ENCODE results near the gene IL27RA.

IL27RA gene

GRCh38 chr19:14031719-14032480 is at the start of gene IL27RA:
Gene IL27RA (plus strand): TSS chr19:14031762. CDS start chr19:14031873, 111 bp downstream.
- peak; percentile 92 for DNase-seq
- peak within 1 kb of the TSS; percentile 76 for H2AFZ ChIP-seq (ENCODE audit: low read depth, low read length)
- no peaks in the 10 kb centered on the region for H3K27me3 ChIP-seq (ENCODE audit: insufficient read depth, low read length, poor library complexity)
- ATAC-seq (ENCODE audit: insufficient read depth, low read depth) = peak; percentile 89
- 0 out of 2 replicates have a peak, but pooled peaks cover 6% of the 10 kb centered on the region for H3K36me3 ChIP-seq (ENCODE audit: insufficient read depth, low read length)
- H3K9me3 ChIP-seq (ENCODE audit: insufficient read depth, low read length, severe bottlenecking) = no peaks in the 10 kb centered on the region
- H3K27ac ChIP-seq (ENCODE audit: low read length) = peak within 1 kb of the TSS; percentile 84
- H3K79me2 ChIP-seq (ENCODE audit: insufficient read depth, low read length) = peaks cover 8% of the 10 kb centered on the region
- H3K4me1 ChIP-seq (ENCODE audit: insufficient read depth, low read length) = peaks cover 27% of the 10 kb centered on the region
- peak within 1 kb of the TSS; percentile 73 for H3K9ac ChIP-seq (ENCODE audit: low read depth, low read length)
- H4K20me1 ChIP-seq (ENCODE audit: insufficient read depth, low read length) = peaks cover 3% of the 10 kb centered on the region; the same call in 1 of the 2 replicates
- peak within 1 kb of the TSS; percentile 31 to 60; a peak in 3 of 4 replicates for H3K4me3 ChIP-seq (ENCODE audit: low read depth in 1 of 2, low read length in 2 of 2)
- TF ChIP-seq EZH2 (IDR thresholded peaks at IDR 0.05; ENCODE audit: borderline replicate concordance, low read depth, low read length, severe bottlenecking) = no peak
- TF ChIP-seq, protein P1, sequence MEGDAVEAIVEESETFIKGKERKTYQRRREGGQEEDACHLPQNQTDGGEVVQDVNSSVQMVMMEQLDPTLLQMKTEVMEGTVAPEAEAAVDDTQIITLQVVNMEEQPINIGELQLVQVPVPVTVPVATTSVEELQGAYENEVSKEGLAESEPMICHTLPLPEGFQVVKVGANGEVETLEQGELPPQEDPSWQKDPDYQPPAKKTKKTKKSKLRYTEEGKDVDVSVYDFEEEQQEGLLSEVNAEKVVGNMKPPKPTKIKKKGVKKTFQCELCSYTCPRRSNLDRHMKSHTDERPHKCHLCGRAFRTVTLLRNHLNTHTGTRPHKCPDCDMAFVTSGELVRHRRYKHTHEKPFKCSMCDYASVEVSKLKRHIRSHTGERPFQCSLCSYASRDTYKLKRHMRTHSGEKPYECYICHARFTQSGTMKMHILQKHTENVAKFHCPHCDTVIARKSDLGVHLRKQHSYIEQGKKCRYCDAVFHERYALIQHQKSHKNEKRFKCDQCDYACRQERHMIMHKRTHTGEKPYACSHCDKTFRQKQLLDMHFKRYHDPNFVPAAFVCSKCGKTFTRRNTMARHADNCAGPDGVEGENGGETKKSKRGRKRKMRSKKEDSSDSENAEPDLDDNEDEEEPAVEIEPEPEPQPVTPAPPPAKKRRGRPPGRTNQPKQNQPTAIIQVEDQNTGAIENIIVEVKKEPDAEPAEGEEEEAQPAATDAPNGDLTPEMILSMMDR (IDR thresholded peaks at IDR 0.05; ENCODE audit: borderline replicate concordance, extremely low read depth, low read length, poor library complexity, severe bottlenecking) = peak; percentile 83
- H3K4me2 ChIP-seq (ENCODE audit: insufficient read depth, low read length) = peak within 1 kb of the TSS; percentile 79

- Histone ChIP-seq H3K4me2 (ENCODE audit: insufficient read depth, low read length) (no peak overlapping the region), H3K27ac (ENCODE audit: low read length) (no peak overlapping the region)
Observed at GRCh38 chr19:13981988-13982501, 49.5 kb upstream of the IL27RA start.

DNA sequence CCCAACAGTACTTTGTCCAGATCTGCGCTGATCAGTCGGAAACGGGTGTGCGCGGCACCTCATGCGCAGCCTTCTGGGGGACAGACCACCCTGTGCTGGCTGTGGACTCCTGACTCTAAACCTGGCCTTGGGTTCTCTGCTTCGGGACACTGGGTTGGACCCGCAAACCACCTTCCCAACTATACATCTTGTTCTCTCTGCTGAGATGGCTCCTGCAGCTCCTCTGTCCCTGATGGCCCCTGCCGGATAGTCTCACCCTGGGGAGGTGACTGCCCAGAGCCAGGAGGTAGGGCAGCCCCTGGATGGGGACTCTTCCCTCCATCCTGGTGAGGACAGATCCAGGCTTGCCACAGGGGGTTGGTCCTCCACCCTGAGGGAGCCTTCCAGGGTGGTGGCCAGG is 48.8 kb upstream of the IL27RA start:
- Histone ChIP-seq H4K20me1 (ENCODE audit: insufficient read depth, low read length) (no peaks in the 10 kb centered on the region), H2AFZ (ENCODE audit: low read depth, low read length) (no peak overlapping the region), H3K27ac (ENCODE audit: low read length) (no peak overlapping the region), H3K27me3 (ENCODE audit: insufficient read depth, low read length, poor library complexity) (no peaks in the 10 kb centered on the region), H3K36me3 (ENCODE audit: insufficient read depth, low read length) (peaks cover 39% of the 10 kb centered on the region), H3K79me2 (ENCODE audit: insufficient read depth, low read length) (no peaks in the 10 kb centered on the region), H3K4me2 (ENCODE audit: insufficient read depth, low read length) (no peak overlapping the region), H3K9ac (ENCODE audit: low read depth, low read length) (no peak overlapping the region), H3K4me3 (ENCODE audit: low read depth in 1 of 2, low read length in 2 of 2) (no peak overlapping the region), H3K4me1 (ENCODE audit: insufficient read depth, low read length) (peaks cover 23% of the 10 kb centered on the region), H3K9me3 (ENCODE audit: insufficient read depth, low read length, severe bottlenecking) (no peaks in the 10 kb centered on the region)
- ATAC-seq (ENCODE audit: insufficient read depth, low read depth) = no peak
- no peak for TF ChIP-seq EZH2 (IDR thresholded peaks at IDR 0.05; ENCODE audit: borderline replicate concordance, low read depth, low read length, severe bottlenecking)
- TF ChIP-seq, protein P1 (IDR thresholded peaks at IDR 0.05; ENCODE audit: borderline replicate concordance, extremely low read depth, low read length, poor library complexity, severe bottlenecking) = no peak
- DNase-seq = no peak

More at GRCh38 chr19:13981988-13982501, 49.5 kb upstream of the IL27RA start:
- peaks cover 16% of the 10 kb centered on the region for H3K4me1 ChIP-seq (ENCODE audit: insufficient read depth, low read length)
- TF ChIP-seq, protein P1 (IDR thresholded peaks at IDR 0.05; ENCODE audit: borderline replicate concordance, extremely low read depth, low read length, poor library complexity, severe bottlenecking) = no peak
- no peak for TF ChIP-seq EZH2 (IDR thresholded peaks at IDR 0.05; ENCODE audit: borderline replicate concordance, low read depth, low read length, severe bottlenecking)
- no peak for ATAC-seq (ENCODE audit: insufficient read depth, low read depth)
- H2AFZ ChIP-seq (ENCODE audit: low read depth, low read length) = no peak overlapping the region
- no peaks in the 10 kb centered on the region for H3K27me3 ChIP-seq (ENCODE audit: insufficient read depth, low read length, poor library complexity)
- H3K9me3 ChIP-seq (ENCODE audit: insufficient read depth, low read length, severe bottlenecking) = no peaks in the 10 kb centered on the region
- no peak for DNase-seq
- H4K20me1 ChIP-seq (ENCODE audit: insufficient read depth, low read length) = no peaks in the 10 kb centered on the region
- no peak overlapping the region for H3K4me3 ChIP-seq (ENCODE audit: low read depth in 1 of 2, low read length in 2 of 2)
- no peaks in the 10 kb centered on the region for H3K79me2 ChIP-seq (ENCODE audit: insufficient read depth, low read length)
- H3K36me3 ChIP-seq (ENCODE audit: insufficient read depth, low read length) = peaks cover 41% of the 10 kb centered on the region
- H3K9ac ChIP-seq (ENCODE audit: low read depth, low read length) = no peak overlapping the region

Data from DND-41 (cell line).